Neural crest cell (in vitro differentiated cells): ENCODE measurements around the gene LY6G6F. TPM values are rescaled to one million over a fixed set of nuclear protein-coding genes. Genes with fewer than 3 reads are reported as not detected.
A peak's percentile ranks its signal among the peaks of the same experiment; 100 is the strongest.
"Not testable (repeated sequence)": the region's sequence is repeated elsewhere in the genome, so short reads cannot be mapped to it uniquely, and the experiment has no call there.

Experiments
- DNase-seq: peaks from one replicate; pipeline ENCODE4 v3.0.0; 2021; ENCODE audit warnings: low read depth, mixed read lengths, low spot score
- H3K27ac Mint-ChIP-seq: one replicate; pipeline ENCODE4 v1.8.0; 2021; ENCODE audit warnings: mild to moderate bottlenecking, mixed read lengths; ENCODE audit not compliant: unreplicated experiment
- H3K27me3 Mint-ChIP-seq: 2 replicates; pipeline ENCODE4 v1.8.0; 2021; ENCODE audit warnings: low read depth, mild to moderate bottlenecking, mixed read lengths
- H3K36me3 Mint-ChIP-seq: 2 replicates; pipeline ENCODE4 v1.8.0; 2021; ENCODE audit warnings: low read depth, mild to moderate bottlenecking, mixed read lengths
- H3K4me1 Mint-ChIP-seq: 2 replicates; pipeline ENCODE4 v1.8.0; 2021; ENCODE audit warnings: mixed read lengths
- H3K4me3 Mint-ChIP-seq: one replicate; pipeline ENCODE4 v1.8.0; 2021; ENCODE audit warnings: mild to moderate bottlenecking, mixed read lengths
- H3K9me3 Mint-ChIP-seq: 2 replicates; pipeline ENCODE4 v1.8.0; 2021; ENCODE audit warnings: mixed read lengths
- total RNA-seq: library from RNA; stranded (reverse); gene quantifications from 2 replicates; pipeline ENCODE4 v1.2.1, GENCODE V29; 2021
- TF ChIP-seq, protein P1 (sequence below): fragments of 200-600 bp; sonication (generic); conservative IDR thresholded peaks from 2 replicates; pipeline ENCODE4 v1.5.0; 2021; ENCODE audit warnings: antibody characterized with exemption, mild to moderate bottlenecking

LY6G6F gene
- total RNA-seq, 1 donor from 2014 or later = not detected

DNA sequence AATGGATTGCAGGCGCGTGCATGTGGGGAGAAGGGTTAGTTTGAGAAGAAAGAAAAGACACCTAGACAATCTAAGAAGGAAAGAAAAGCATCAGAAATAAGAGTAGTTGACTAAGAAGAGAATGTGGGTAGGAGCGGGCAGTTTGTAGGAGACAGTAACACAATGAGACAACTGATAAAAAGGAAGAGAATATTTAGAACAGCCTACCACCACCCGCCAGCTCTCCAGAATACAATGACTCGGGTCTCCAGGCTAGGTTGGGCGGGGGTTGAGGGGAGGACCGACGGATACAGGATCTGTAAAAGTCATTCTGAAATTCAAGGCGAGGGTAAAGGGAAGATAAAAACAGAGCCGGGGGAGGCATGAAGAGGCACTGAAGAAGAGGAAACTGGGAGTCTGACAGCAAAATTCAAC is 4.3 kb upstream of the LY6G6F start:
- Mint-ChIP-seq H3K27me3 (no peaks in the 10 kb centered on the region), H3K4me1 (peaks cover 20% of the 10 kb centered on the region), H3K36me3 (peaks cover 5% of the 10 kb centered on the region), H3K27ac (peak overlapping the region; percentile 91), H3K4me3 (peak overlapping the region; percentile 94), H3K9me3 (no peaks in the 10 kb centered on the region)
- no peak for DNase-seq
- TF ChIP-seq, protein P1, sequence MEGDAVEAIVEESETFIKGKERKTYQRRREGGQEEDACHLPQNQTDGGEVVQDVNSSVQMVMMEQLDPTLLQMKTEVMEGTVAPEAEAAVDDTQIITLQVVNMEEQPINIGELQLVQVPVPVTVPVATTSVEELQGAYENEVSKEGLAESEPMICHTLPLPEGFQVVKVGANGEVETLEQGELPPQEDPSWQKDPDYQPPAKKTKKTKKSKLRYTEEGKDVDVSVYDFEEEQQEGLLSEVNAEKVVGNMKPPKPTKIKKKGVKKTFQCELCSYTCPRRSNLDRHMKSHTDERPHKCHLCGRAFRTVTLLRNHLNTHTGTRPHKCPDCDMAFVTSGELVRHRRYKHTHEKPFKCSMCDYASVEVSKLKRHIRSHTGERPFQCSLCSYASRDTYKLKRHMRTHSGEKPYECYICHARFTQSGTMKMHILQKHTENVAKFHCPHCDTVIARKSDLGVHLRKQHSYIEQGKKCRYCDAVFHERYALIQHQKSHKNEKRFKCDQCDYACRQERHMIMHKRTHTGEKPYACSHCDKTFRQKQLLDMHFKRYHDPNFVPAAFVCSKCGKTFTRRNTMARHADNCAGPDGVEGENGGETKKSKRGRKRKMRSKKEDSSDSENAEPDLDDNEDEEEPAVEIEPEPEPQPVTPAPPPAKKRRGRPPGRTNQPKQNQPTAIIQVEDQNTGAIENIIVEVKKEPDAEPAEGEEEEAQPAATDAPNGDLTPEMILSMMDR = no peak

DNA sequence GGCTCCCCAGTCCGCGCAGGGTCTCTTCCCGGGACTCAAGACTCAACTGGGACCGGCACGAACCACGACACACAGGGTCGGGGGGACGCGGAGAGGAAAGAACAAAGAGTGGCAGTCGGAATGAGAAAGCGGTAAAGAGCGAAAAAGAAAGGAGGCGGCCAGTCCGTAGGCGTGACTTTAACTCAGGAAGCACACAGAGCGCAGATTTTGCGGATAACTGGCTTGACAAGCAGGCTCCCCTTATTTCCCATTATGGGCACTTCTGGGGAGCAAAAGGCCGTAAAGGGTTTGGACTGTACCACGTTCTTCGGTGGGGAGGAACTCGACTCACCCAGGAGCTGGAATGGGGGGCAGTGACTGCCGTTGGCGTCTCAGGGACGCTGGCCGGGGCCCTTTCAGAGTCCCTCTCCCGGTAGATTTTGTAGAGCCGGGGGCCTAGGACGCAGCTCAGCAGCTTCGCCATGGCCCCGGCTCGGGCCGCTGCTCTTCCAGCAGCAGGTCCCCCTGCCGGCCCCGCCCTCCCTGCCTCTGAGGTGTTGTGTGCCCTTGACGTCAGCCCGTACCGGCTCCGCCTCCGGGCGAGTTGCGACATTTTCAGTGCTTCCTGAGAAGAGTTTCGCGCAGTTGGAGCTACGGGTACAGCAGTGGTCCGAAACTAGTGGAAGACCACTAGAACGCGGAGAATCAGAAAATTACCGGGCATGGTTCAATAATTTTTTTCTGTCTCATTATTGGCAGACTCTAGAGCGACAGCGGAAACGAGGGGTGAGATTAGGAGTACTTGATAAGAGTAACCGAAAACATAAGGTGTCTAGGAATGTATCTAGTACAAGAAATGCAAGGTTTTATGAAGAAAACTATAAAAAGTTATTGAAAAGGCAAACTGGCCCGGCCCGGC is 3.6 kb upstream of the LY6G6F start, which contains the start of gene ABHD16A:
TSS of gene ABHD16A (minus strand) at position 506 of the 898 bp plus-strand sequence. CDS start at position 463, 43 bp downstream.
- Mint-ChIP-seq H3K27me3 (no peaks in the 10 kb centered on the region), H3K36me3 (peaks cover under 1% of the 10 kb centered on the region), H3K9me3 (no peaks in the 10 kb centered on the region)

DNA sequence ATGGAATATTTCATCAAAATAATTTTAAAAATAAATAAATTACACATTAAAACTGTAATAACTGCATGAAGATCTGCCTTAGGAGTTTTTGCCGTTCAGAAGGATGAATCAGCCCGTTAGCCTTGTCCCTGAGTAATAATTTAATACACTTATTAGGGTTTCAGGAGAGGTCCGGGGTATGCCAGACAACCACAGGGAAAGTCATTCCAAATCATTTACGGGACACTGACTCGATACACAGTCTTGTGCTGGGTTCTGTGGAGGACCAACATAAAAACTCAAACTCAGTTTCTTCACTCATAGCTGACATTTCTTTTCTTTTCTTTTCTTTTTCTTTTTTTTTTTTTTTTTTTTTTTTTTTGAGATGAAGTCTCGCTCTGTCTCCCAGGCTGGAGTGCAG is 735 bp upstream of the LY6G6F start:
- H3K36me3 Mint-ChIP-seq = no peaks in the 10 kb centered on the region
- H3K9me3 Mint-ChIP-seq = no peaks in the 10 kb centered on the region
- no peak overlapping the region for H3K27ac Mint-ChIP-seq
- H3K27me3 Mint-ChIP-seq = no peaks in the 10 kb centered on the region
- peaks cover 18% of the 10 kb centered on the region for H3K4me1 Mint-ChIP-seq
- TF ChIP-seq, protein P1 = no peak
- DNase-seq = no peak
- no peak overlapping the region for H3K4me3 Mint-ChIP-seq

More for the DNA sequence above, 3.6 kb upstream of the LY6G6F start, which contains the start of gene ABHD16A:
- TF ChIP-seq, protein P1 = peak; percentile 20
- Mint-ChIP-seq H3K4me1 (peaks cover 20% of the 10 kb centered on the region), H3K27ac (peak within 1 kb of the TSS; percentile 91), H3K4me3 (peak within 1 kb of the TSS; percentile 94)
- peak; percentile 94 for DNase-seq

DNA sequence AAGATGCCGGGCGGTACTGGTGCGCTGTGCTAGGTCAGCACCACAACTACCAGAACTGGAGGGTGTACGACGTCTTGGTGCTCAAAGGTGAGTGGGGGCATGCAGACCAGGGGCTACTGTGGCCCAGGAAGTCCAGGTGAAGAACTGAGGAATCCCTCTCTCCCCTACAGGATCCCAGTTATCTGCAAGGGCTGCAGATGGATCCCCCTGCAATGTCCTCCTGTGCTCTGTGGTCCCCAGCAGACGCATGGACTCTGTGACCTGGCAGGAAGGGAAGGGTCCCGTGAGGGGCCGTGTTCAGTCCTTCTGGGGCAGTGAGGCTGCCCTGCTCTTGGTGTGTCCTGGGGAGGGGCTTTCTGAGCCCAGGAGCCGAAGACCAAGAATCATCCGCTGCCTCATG is 1.0 kb downstream of the LY6G6F start:
- H3K4me1 Mint-ChIP-seq = peaks cover 12% of the 10 kb centered on the region
- TF ChIP-seq, protein P1 = no peak
- no peaks in the 10 kb centered on the region for H3K9me3 Mint-ChIP-seq
- no peaks in the 10 kb centered on the region for H3K36me3 Mint-ChIP-seq
- H3K4me3 Mint-ChIP-seq = no peak overlapping the region
- DNase-seq = no peak
- no peak overlapping the region for H3K27ac Mint-ChIP-seq
- H3K27me3 Mint-ChIP-seq = no peaks in the 10 kb centered on the region

DNA sequence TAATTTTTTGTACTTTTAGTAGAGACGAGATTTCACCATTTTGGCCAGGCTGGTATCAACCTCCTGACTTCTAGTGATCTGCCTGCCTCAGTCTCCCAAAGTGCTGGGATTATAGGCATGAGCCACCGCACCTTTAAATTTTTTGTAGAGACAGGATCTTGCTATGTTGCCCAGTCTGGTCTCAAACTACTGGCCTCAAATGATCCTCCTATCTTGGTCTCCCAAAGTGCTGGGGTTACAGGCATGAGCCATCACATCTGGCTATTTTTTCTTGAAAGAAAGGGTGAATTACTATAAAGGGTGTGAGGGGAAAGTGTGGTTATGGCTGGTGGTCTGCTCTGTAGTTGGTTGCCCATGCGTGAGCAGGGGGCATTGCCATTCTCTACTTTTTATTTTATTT is 1.6 kb downstream of the LY6G6F start:
- TF ChIP-seq, protein P1 = no peak
- no peak overlapping the region for H3K4me3 Mint-ChIP-seq
- no peak overlapping the region for H3K27ac Mint-ChIP-seq
- peaks cover 16% of the 10 kb centered on the region for H3K4me1 Mint-ChIP-seq
- no peaks in the 10 kb centered on the region for H3K36me3 Mint-ChIP-seq
- no peak for DNase-seq
- H3K9me3 Mint-ChIP-seq = no peaks in the 10 kb centered on the region
- H3K27me3 Mint-ChIP-seq = no peaks in the 10 kb centered on the region

DNA sequence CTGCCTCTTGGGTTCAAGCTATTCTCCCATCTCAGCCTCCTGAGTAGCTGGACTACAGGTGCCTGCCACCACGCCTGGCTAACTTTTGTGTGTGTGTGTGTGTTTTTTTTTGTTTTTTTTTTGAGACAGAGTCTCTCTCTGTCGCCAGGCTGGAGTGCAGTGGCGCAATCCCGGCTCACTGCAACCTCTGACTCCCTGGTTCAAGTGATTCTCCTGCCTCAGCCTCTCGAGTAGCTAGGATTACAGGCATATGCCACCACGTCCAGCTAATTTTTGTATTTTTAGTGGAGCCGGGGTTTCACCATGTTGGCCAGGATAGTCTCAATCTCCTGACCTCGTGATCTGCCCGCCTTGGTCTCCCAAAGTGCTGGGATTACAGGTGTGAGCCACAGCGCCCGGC is 2.5 kb downstream of the LY6G6F start:
- H3K27me3 Mint-ChIP-seq, H3K27ac Mint-ChIP-seq, H3K9me3 Mint-ChIP-seq, H3K36me3 Mint-ChIP-seq, H3K4me3 Mint-ChIP-seq, DNase-seq: not testable (repeated sequence)
- peaks cover 22% of the 10 kb centered on the region for H3K4me1 Mint-ChIP-seq
